ENCODE results near the gene DLL4.
"Not testable (repeated sequence)": the region's sequence is repeated elsewhere in the genome, so short reads cannot be mapped to it uniquely, and the experiment has no call there.

Gene DLL4

GRCh38 chr15:40960925-40961324 is 31.8 kb downstream of the DLL4 start:
- CTCF ChIA-PET: no interaction called here

GRCh38 chr15:40961740-40962139 is 32.6 kb downstream of the DLL4 start:
- CTCF ChIA-PET; POLR2A ChIA-PET (ENCODE audit: low non-redundant PET); DNase-seq (ENCODE audit: low spot score); H3K27ac ChIP-seq: not testable (repeated sequence)

More at GRCh38 chr15:40960925-40961324, 31.8 kb downstream of the DLL4 start:
- peak overlapping the region; percentile 45 for H3K27ac ChIP-seq
- DNase-seq (ENCODE audit: low spot score): no peak
- POLR2A ChIA-PET (ENCODE audit: low non-redundant PET): no interaction called here
- TF ChIP-seq CTCF (conservative IDR thresholded peaks at IDR 0.05; ENCODE audit: low read depth): no peak

- H3K27ac ChIP-seq; DNase-seq (ENCODE audit: low spot score); CTCF ChIA-PET: not testable (repeated sequence)
- POLR2A ChIA-PET (ENCODE audit: low non-redundant PET): interaction anchor here (1.1 kb wide), 1 partner anchor 15 kb away, joined by 4 read pairs; no protein-coding TSS in a partner anchor
These were observed 33.2 kb downstream of the DLL4 start for GRCh38 chr15:40962317-40962716.

- ChIA-PET POLR2A (ENCODE audit: low non-redundant PET) (interaction anchor here (0.6 to 1.1 kb wide), 2 partner anchors 14 to 114 kb away, joined by 3 to 4 read pairs; no protein-coding TSS in a partner anchor), CTCF (interaction anchor here (0.8 to 1.5 kb wide), 4 partner anchors 11 to 59 kb away, joined by 3 to 4 read pairs (median 4); no protein-coding TSS in a partner anchor)
- TF ChIP-seq CTCF (conservative IDR thresholded peaks at IDR 0.05; ENCODE audit: low read depth): no peak
- H3K27ac ChIP-seq: no peak overlapping the region
- DNase-seq (ENCODE audit: low spot score): no peak
These were observed 34.1 kb downstream of the DLL4 start for GRCh38 chr15:40963201-40963600.

DNA sequence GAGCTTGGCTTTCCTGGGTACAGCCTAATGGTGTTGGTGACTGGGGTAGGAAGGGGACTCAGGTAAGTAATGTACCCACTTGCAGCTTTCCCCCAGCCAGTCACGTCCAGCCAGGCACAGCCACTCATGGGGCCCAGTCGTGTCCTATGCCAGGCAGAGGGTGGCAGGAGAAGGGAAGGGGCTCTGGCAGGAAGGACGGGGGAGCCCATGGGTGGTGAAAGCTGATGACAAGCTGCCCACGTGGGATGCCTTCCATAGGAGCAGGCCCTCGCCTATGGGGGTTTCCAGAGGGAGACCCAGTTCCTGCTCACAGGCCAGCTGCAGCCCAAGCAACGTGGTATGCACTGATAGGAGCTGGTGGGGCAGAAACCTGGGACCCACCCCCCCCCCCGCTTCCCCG is 34.9 kb downstream of the DLL4 start:
- no peak for TF ChIP-seq CTCF (conservative IDR thresholded peaks at IDR 0.05; ENCODE audit: low read depth)
- H3K27ac ChIP-seq: no peak overlapping the region
- DNase-seq (ENCODE audit: low spot score): no peak
- ChIA-PET POLR2A (ENCODE audit: low non-redundant PET) (interaction anchor here (0.6 to 1.1 kb wide), 2 partner anchors 11 to 115 kb away, joined by 3 read pairs; no protein-coding TSS in a partner anchor), CTCF (interaction anchor here (0.8 to 1.5 kb wide), 3 partner anchors 11 to 60 kb away, joined by 3 to 4 read pairs (median 4); no protein-coding TSS in a partner anchor)

DNA sequence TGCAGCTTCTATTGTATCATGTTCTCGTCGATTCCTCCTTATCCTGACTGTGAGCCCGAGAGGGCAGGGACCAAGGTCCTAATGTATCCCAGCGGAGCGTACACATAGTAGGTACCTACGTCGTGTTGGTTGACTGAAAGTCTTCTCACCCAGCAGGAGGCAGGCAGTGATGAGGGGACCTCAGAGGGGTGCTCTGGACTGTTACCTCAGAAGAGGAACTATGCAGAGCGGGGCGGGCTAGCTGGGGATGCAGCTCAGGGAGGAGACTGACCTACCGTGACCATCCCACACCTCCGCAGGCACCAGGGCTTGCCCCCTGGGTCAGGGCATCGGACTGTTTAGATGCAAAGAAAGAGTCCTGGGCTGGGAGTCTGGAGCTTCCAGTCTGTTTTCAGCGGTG is 35.5 kb downstream of the DLL4 start:
- no peak for DNase-seq (ENCODE audit: low spot score)
- CTCF ChIA-PET: interaction anchor here (1.4 kb wide), 1 partner anchor 61 kb away, joined by 3 read pairs; no protein-coding TSS in a partner anchor
- TF ChIP-seq CTCF (conservative IDR thresholded peaks at IDR 0.05; ENCODE audit: low read depth): no peak

DNA sequence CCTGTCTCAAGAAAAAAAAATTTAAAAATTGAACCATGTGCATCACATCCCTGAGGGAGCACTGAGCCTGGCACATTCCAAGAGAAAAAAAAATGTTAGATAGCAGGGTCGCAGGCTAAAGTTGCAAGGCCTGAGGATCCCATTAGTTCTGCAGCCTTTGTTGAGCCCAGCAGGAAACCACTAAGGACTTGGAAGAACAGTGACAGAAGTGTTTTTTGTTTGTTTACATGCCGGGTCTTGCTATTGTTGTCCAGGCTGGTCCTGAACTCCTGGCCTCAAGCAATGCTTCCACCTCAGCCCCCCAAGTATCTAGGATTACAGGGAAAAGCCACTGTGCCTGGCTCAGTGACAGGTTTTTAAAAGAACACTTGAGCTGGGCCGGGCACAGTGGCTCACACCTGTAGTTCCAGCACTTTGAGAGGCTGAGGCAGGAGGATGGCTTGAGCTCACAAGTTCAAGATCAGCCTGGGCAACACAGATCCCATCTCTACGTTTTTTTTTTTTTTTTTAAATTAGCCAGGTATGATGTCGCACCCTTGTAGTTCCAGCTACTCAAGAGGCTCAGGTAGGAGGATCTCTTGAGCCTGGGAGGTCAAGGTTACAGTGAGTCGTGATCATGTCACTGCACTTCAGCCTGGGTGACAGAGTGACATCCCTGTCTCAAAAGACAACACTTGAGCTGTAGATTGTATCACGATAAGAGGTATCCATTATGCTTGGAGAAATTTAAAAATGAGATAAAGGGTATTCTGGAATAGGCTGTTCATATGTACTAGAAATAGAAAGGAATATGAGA is 39.3 kb downstream of the DLL4 start:
- POLR2A ChIA-PET (ENCODE audit: low non-redundant PET): interaction anchor here (0.7 kb wide), 1 partner anchor 14 kb away, joined by 8 read pairs; no protein-coding TSS in a partner anchor
- H3K27ac ChIP-seq: no peak overlapping the region
- CTCF ChIA-PET: no interaction called here
- no peak for TF ChIP-seq CTCF (conservative IDR thresholded peaks at IDR 0.05; ENCODE audit: low read depth)
- no peak for DNase-seq (ENCODE audit: low spot score)

More for the DNA sequence above, 35.5 kb downstream of the DLL4 start:
- POLR2A ChIA-PET (ENCODE audit: low non-redundant PET): interaction anchor here (1.1 kb wide), 1 partner anchor 12 kb away, joined by 3 read pairs; no protein-coding TSS in a partner anchor
- no peak overlapping the region for H3K27ac ChIP-seq
